Renal pelvis (tissue), 4 donors: ENCODE results near the gene TMC6. TPM values are rescaled to one million over a fixed set of nuclear protein-coding genes. Genes with fewer than 3 reads are reported as not detected.
"Not testable (repeated sequence)": the region's sequence is repeated elsewhere in the genome, so short reads cannot be mapped to it uniquely, and the experiment has no call there.

Source experiments
- DNase-seq: peaks from one replicate; pipeline ENCODE4 v3.0.0-alpha.2; 2013
- polyA plus RNA-seq, 3 donors: library from polyadenylated mRNA; unstranded; fragments of 120-200 nt; gene quantifications; one replicate each; pipeline ENCODE4 v1.2.1, GENCODE V29; 2013; ENCODE audit not compliant: insufficient read length in 3 of 3

Gene TMC6
- polyA plus RNA-seq, 3 donors: 29.1 to 38.4 (median 31.7) TPM

- no peak for DNase-seq
These were observed 41.8 kb downstream of the TMC6 start for GRCh38 chr17:78086740-78087139.

- no peak for DNase-seq
These were observed 45.6 kb downstream of the TMC6 start for GRCh38 chr17:78082988-78083387.

- not testable (repeated sequence) for DNase-seq
These were observed 46.1 kb downstream of the TMC6 start for GRCh38 chr17:78082355-78082872.

- no peak for DNase-seq
These were observed 47.0 kb downstream of the TMC6 start for GRCh38 chr17:78081551-78081950.

GRCh38 chr17:78079253-78079652 lies 49.3 kb downstream of the TMC6 start:
- no peak for DNase-seq

GRCh38 chr17:78075545-78075944 lies 53.0 kb downstream of the TMC6 start:
- DNase-seq: no peak

- DNase-seq: no peak
These were observed 53.5 kb downstream of the TMC6 start for GRCh38 chr17:78075011-78075410.

GRCh38 chr17:78072961-78073360 lies 55.6 kb downstream of the TMC6 start:
- no peak for DNase-seq

GRCh38 chr17:78069695-78070094 lies 58.9 kb downstream of the TMC6 start:
- no peak for DNase-seq

GRCh38 chr17:78066976-78067375 lies 61.6 kb downstream of the TMC6 start:
- DNase-seq: not testable (repeated sequence)

GRCh38 chr17:78064708-78065107 lies 63.8 kb downstream of the TMC6 start:
- no peak for DNase-seq

- no peak for DNase-seq
These were observed 65.1 kb downstream of the TMC6 start for GRCh38 chr17:78063489-78063888.

GRCh38 chr17:78062596-78062995 lies 66.0 kb downstream of the TMC6 start:
- DNase-seq: no peak

Other genes starting within 250 kb of the TMC6 start
- gene TNRC6C, start 170.1 kb downstream of the TMC6 start, polyA plus RNA-seq: 10 to 100 TPM; 12.1 to 18.0 (median 16.1) TPM
- 1 to 10 TPM; 2.1 to 2.5 (median 2.4) TPM for gene TMC8, start 2.0 kb upstream of the TMC6 start, polyA plus RNA-seq
- gene C17orf99, start 17.6 kb upstream of the TMC6 start, polyA plus RNA-seq: under 1 TPM; 0.24 to 0.52 (median 0.41) TPM
- gene SYNGR2, start 39.8 kb upstream of the TMC6 start, polyA plus RNA-seq: 10 to 100 TPM; 71.5 to 79.1 (median 72.9) TPM
- 10 to 100 TPM; 32.5 to 38.5 (median 33.1) TPM for gene TK1, start 58.3 kb upstream of the TMC6 start, polyA plus RNA-seq
- gene AFMID, start 58.6 kb upstream of the TMC6 start, polyA plus RNA-seq: 10 to 100 TPM; 51.8 to 82.3 (median 73.6) TPM
- 10 to 100 TPM; 26.5 to 32.4 (median 32.2) TPM for gene BIRC5, start 85.5 kb upstream of the TMC6 start, polyA plus RNA-seq
- gene TMEM235, start 102.9 kb upstream of the TMC6 start, polyA plus RNA-seq: not detected
- 1 to 10 TPM; 7.1 to 8.8 (median 8.4) TPM for gene SOCS3, start 231.3 kb upstream of the TMC6 start, polyA plus RNA-seq
- gene PGS1, start 249.9 kb upstream of the TMC6 start, polyA plus RNA-seq: 10 to 100 TPM; 46.3 to 58.6 (median 56.4) TPM